Left lung (tissue), 10 donors: ENCODE measurements around the gene SLIT3. TPM values are rescaled to one million over a fixed set of nuclear protein-coding genes. Genes with fewer than 3 reads are reported as not detected.

ENCODE experiments used
- ATAC-seq: fragments of 200-7000 bp; cut with Tn5 transposase; one replicate; pipeline ENCODE4 v1.9.1; 2020; ENCODE audit warnings: moderate library complexity
- DNase-seq, 4 donors: peaks; one replicate each; pipeline ENCODE4 v3.0.0-alpha.2; 2013 to 2020
- H3K27ac ChIP-seq, 2 donors: fragments of 200-600 bp; sonication (generic) in 1 of 2; one replicate each; pipeline versions ENCODE4 v1.5.0 to v1.8.0; 2020 to 2021
- H3K27me3 ChIP-seq, 2 donors: fragments of 200-600 bp; sonication (generic) in 1 of 2; one replicate each; pipeline versions ENCODE4 v1.5.0 to v1.8.0; 2020 to 2021
- H3K36me3 ChIP-seq, 2 donors: fragments of 200-600 bp; sonication (generic) in 1 of 2; one replicate each; pipeline versions ENCODE4 v1.5.0 to v1.8.0; 2020 to 2021
- H3K4me1 ChIP-seq, 2 donors: fragments of 200-600 bp; one replicate each; pipeline ENCODE4 v1.8.0; 2021
- H3K4me3 ChIP-seq, 2 donors: fragments of 200-600 bp; sonication (generic) in 1 of 2; one replicate each; pipeline versions ENCODE4 v1.5.0 to v1.8.0; 2020 to 2021; ENCODE audit warnings: mild to moderate bottlenecking in 1 of 2
- H3K9me3 ChIP-seq, 2 donors: fragments of 200-600 bp; sonication (generic) in 1 of 2; one replicate each; pipeline versions ENCODE4 v1.5.0 to v1.8.0; 2020 to 2021
- CTCF ChIP-seq, 2 donors: fragments of 200-600 bp; sonication (generic) in 1 of 2; IDR thresholded peaks; one replicate each; pipeline versions ENCODE4 v1.5.0 to v1.8.0; 2021; ENCODE audit warnings: antibody characterized with exemption in 2 of 2
- intact Hi-C, 2 donors: fragments of 100-400 bp; cut with DNase I; formaldehyde crosslinking; loops; one replicate each; pipeline versions ENCODE4 v1.11.2 to v1.14.2; 2022
- polyA plus RNA-seq, 6 donors: library from polyadenylated mRNA; unstranded; fragments of 120-200 nt; gene quantifications; one replicate each; pipeline ENCODE4 v1.2.1, GENCODE V29; 2013; ENCODE audit not compliant: insufficient read length in 6 of 6
- total RNA-seq, 2 donors: library from RNA; stranded (reverse); fragmentation: NEBNext Ultra II Directional; extraction: Animal tissue kit (Norgen Biotek cat#: 25700); gene quantifications; one replicate each; pipeline ENCODE4 v1.2.1, GENCODE V29; 2021
- donor health status: DM: no; HTN: yes; CAD: no.
- donor health status: DM: no; HTN: no; CAD: no.

SLIT3 gene
- total and polyA plus RNA-seq, 8 donors: 37.6 to 77.1 (median 45.9) TPM

GRCh38 chr5:169018925-169019324 is 282.0 kb downstream of the SLIT3 start:
- intact Hi-C loops: no loop called here

GRCh38 chr5:169015991-169016390 is 284.9 kb downstream of the SLIT3 start:
- ATAC-seq (no peak), DNase-seq (no peak)
- no peak overlapping the region for H3K27ac ChIP-seq
- no peak overlapping the region for H3K4me3 ChIP-seq
- H3K9me3 ChIP-seq: no peaks in the 10 kb centered on the region
- TF ChIP-seq CTCF (IDR thresholded peaks at IDR 0.05): no peak
- no peaks in the 10 kb centered on the region for H3K4me1 ChIP-seq
- H3K27me3 ChIP-seq: peaks cover 0 to 7% of the 10 kb centered on the region in 2 donors
- intact Hi-C loops: no loop called here
- H3K36me3 ChIP-seq: no peaks in the 10 kb centered on the region

More at GRCh38 chr5:169018925-169019324, 282.0 kb downstream of the SLIT3 start:
- no peaks in the 10 kb centered on the region for H3K36me3 ChIP-seq
- ATAC-seq (no peak), DNase-seq (no peak)
- no peak for TF ChIP-seq CTCF (IDR thresholded peaks at IDR 0.05)
- H3K4me1 ChIP-seq: no peaks in the 10 kb centered on the region
- no peak overlapping the region for H3K4me3 ChIP-seq
- peak overlapping the region in 1 of 2 donors; percentile 10 for H3K27ac ChIP-seq
- no peaks in the 10 kb centered on the region for H3K9me3 ChIP-seq
- peaks cover 0 to 7% of the 10 kb centered on the region in 2 donors for H3K27me3 ChIP-seq

- intact Hi-C loops: no loop called here
- no peak overlapping the region for H3K4me3 ChIP-seq
- DNase-seq (no peak), ATAC-seq (no peak)
- no peak for TF ChIP-seq CTCF (IDR thresholded peaks at IDR 0.05)
- no peaks in the 10 kb centered on the region for H3K4me1 ChIP-seq
- H3K27ac ChIP-seq: no peak overlapping the region
- H3K9me3 ChIP-seq: no peaks in the 10 kb centered on the region
- H3K27me3 ChIP-seq: peaks cover 0 to 2% of the 10 kb centered on the region in 2 donors
- H3K36me3 ChIP-seq: no peaks in the 10 kb centered on the region
Observed at GRCh38 chr5:169013846-169014245, 287.1 kb downstream of the SLIT3 start.

- no peaks in the 10 kb centered on the region for H3K4me1 ChIP-seq
- intact Hi-C loops: no loop called here
- no peak overlapping the region for H3K4me3 ChIP-seq
- no peak overlapping the region for H3K27ac ChIP-seq
- ATAC-seq (no peak), DNase-seq (no peak)
- no peaks in the 10 kb centered on the region for H3K36me3 ChIP-seq
- no peaks in the 10 kb centered on the region for H3K9me3 ChIP-seq
- TF ChIP-seq CTCF (IDR thresholded peaks at IDR 0.05): no peak
- no peaks in the 10 kb centered on the region for H3K27me3 ChIP-seq
Observed at GRCh38 chr5:169013208-169013728, 287.7 kb downstream of the SLIT3 start.

GRCh38 chr5:169012450-169012849 is 288.5 kb downstream of the SLIT3 start:
- H3K4me1 ChIP-seq: no peaks in the 10 kb centered on the region
- DNase-seq: no peak
- intact Hi-C loops: no loop called here
- no peak overlapping the region for H3K4me3 ChIP-seq
- no peak for ATAC-seq
- H3K9me3 ChIP-seq: no peaks in the 10 kb centered on the region
- H3K27ac ChIP-seq: no peak overlapping the region
- no peaks in the 10 kb centered on the region for H3K27me3 ChIP-seq
- no peak for TF ChIP-seq CTCF (IDR thresholded peaks at IDR 0.05)
- no peaks in the 10 kb centered on the region for H3K36me3 ChIP-seq
